ENCODE data around the gene CFTR.

Gene CFTR

GRCh38 chr7:117445206-117445605, 34.6 kb upstream of the CFTR start:
- Histone ChIP-seq H4K20me1 (ENCODE audit: low read depth, low read length) (no peaks in the 10 kb centered on the region), H2AFZ (ENCODE audit: low read depth, low read length, severe bottlenecking) (no peak overlapping the region), H3K9me3 (ENCODE audit: insufficient read depth, low read length) (no peaks in the 10 kb centered on the region), H3F3A (ENCODE audit: insufficient read depth) (no peaks in the 10 kb centered on the region), H3K4me2 (ENCODE audit: low read depth, low read length, poor library complexity, severe bottlenecking) (no peak overlapping the region), H3K9ac (ENCODE audit: low read length) (no peak overlapping the region), H3K9me2 (replicated peaks; ENCODE audit: insufficient read depth, low read length) (no peaks in the 10 kb centered on the region), H3K27me3 (ENCODE audit: low read length) (no peaks in the 10 kb centered on the region), H3K36me3 (ENCODE audit: low read length) (no peaks in the 10 kb centered on the region), H3K79me2 (ENCODE audit: insufficient read depth, low read length) (no peaks in the 10 kb centered on the region), H3K27ac (ENCODE audit: low read depth, low read length) (no peak overlapping the region), H3K4me3 (ENCODE audit: insufficient read depth, low read length, poor library complexity, severe bottlenecking) (no peak overlapping the region)
- TF ChIP-seq CTCF (IDR thresholded peaks at IDR 0.05; ENCODE audit: insufficient read depth, low read length, poor library complexity, severe bottlenecking), result no peak
- TF ChIP-seq EZH2phosphoT487 (conservative IDR thresholded peaks at IDR 0.05; ENCODE audit: low read length), result no peak

DNA sequence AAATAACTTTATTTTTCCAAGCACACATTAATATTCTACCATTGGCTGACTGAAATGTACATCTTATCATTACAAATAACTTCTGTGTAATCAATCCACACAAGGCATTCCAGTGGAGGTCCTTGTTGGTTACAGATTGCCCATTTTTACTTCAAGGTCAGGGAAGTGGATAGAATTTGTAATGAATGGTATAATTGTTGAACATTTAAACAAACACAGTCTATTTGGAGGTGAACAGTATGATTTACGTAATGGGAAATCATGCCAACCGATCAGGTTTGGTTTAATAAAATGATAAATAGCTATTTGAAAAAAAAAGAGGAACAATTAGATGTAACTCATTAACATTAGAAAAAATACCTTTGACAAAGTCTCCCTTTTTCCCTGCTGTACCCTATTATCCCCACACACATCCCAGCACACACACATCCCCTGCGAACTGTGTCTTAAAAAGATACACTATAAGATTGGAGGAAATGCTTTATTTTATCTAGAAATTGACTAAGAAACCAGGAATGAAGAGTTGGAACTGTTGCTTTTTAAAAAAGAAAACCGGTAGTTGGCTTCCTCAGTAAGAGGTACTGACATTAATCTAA, 33.5 kb upstream of the CFTR start:
- no peak overlapping the region for H3K4me2 ChIP-seq (ENCODE audit: low read depth, low read length, poor library complexity, severe bottlenecking)
- H3K9me2 ChIP-seq (replicated peaks; ENCODE audit: insufficient read depth, low read length), result no peaks in the 10 kb centered on the region
- no peaks in the 10 kb centered on the region for H3K36me3 ChIP-seq (ENCODE audit: low read length)
- no peak overlapping the region for H3K27ac ChIP-seq (ENCODE audit: low read depth, low read length)
- no peak overlapping the region for H3K9ac ChIP-seq (ENCODE audit: low read length)
- H3K27me3 ChIP-seq (ENCODE audit: low read length), result no peaks in the 10 kb centered on the region
- no peaks in the 10 kb centered on the region for H3K9me3 ChIP-seq (ENCODE audit: insufficient read depth, low read length)
- no peaks in the 10 kb centered on the region for H4K20me1 ChIP-seq (ENCODE audit: low read depth, low read length)
- no peak overlapping the region for H3K4me3 ChIP-seq (ENCODE audit: insufficient read depth, low read length, poor library complexity, severe bottlenecking)
- H2AFZ ChIP-seq (ENCODE audit: low read depth, low read length, severe bottlenecking), result no peak overlapping the region
- H3K79me2 ChIP-seq (ENCODE audit: insufficient read depth, low read length), result no peaks in the 10 kb centered on the region
- H3F3A ChIP-seq (ENCODE audit: insufficient read depth), result no peaks in the 10 kb centered on the region
- TF ChIP-seq EZH2phosphoT487 (conservative IDR thresholded peaks at IDR 0.05; ENCODE audit: low read length), result no peak
- TF ChIP-seq CTCF (IDR thresholded peaks at IDR 0.05; ENCODE audit: insufficient read depth, low read length, poor library complexity, severe bottlenecking), result no peak

DNA sequence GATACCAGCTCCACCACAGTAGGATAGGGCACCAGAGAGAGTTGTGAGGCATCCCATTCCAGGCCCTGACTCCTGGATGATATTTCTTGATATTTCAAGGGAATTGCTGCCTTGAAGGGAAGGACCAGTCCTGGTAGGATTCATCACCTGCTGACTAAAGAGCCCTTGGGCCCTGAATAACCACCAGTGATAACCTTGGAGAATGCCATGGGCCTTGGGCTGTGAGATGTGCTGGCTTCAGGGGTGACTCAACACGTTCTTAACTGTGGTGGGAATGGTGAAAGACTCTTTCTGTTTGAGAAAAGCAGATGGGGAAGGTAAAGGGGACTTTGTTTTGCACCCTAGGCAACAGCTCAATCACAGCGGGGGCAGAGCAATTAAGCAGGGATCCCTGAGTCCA, 31.2 kb upstream of the CFTR start:
- Histone ChIP-seq H3K79me2 (ENCODE audit: insufficient read depth, low read length) (no peaks in the 10 kb centered on the region), H3K4me3 (ENCODE audit: insufficient read depth, low read length, poor library complexity, severe bottlenecking) (no peak overlapping the region), H3K27ac (ENCODE audit: low read depth, low read length) (no peak overlapping the region), H4K20me1 (ENCODE audit: low read depth, low read length) (no peaks in the 10 kb centered on the region), H3K9me2 (replicated peaks; ENCODE audit: insufficient read depth, low read length) (no peaks in the 10 kb centered on the region), H3K36me3 (ENCODE audit: low read length) (no peaks in the 10 kb centered on the region), H3F3A (ENCODE audit: insufficient read depth) (no peaks in the 10 kb centered on the region), H2AFZ (ENCODE audit: low read depth, low read length, severe bottlenecking) (no peak overlapping the region), H3K27me3 (ENCODE audit: low read length) (no peaks in the 10 kb centered on the region), H3K9me3 (ENCODE audit: insufficient read depth, low read length) (no peaks in the 10 kb centered on the region), H3K4me2 (ENCODE audit: low read depth, low read length, poor library complexity, severe bottlenecking) (no peak overlapping the region), H3K9ac (ENCODE audit: low read length) (no peak overlapping the region)
- no peak for TF ChIP-seq EZH2phosphoT487 (conservative IDR thresholded peaks at IDR 0.05; ENCODE audit: low read length)
- no peak for TF ChIP-seq CTCF (IDR thresholded peaks at IDR 0.05; ENCODE audit: insufficient read depth, low read length, poor library complexity, severe bottlenecking)
